Right renal pelvis (tissue), 4 donors: ENCODE measurements around the gene SDC4. TPM values are rescaled to one million over a fixed set of nuclear protein-coding genes. Genes with fewer than 3 reads are reported as not detected.

Experiments used
- polyA plus RNA-seq, 4 donors: library from polyadenylated mRNA; unstranded; fragments of 120-200 nt; gene quantifications; one replicate each; pipeline ENCODE4 v1.2.1, GENCODE V29; 2013; ENCODE audit not compliant: insufficient read length in 4 of 4

SDC4 gene
- polyA plus RNA-seq, 4 donors: 168 to 196 (median 184) TPM

Other genes with a start within 250 kb of the SDC4 start
- gene KCNS1, start 247.3 kb downstream of the SDC4 start, polyA plus RNA-seq: under 1 TPM; 0.37 to 0.57 (median 0.51) TPM
- not detected for gene WFDC5, start 233.2 kb downstream of the SDC4 start, polyA plus RNA-seq
- gene WFDC12, start 224.0 kb downstream of the SDC4 start, polyA plus RNA-seq: under 1 TPM in 1 of 4 donors, not detected in 3; 0.06 TPM
- gene PI3, start 173.5 kb downstream of the SDC4 start, polyA plus RNA-seq: not detected
- gene SEMG1, start 141.4 kb downstream of the SDC4 start, polyA plus RNA-seq: not detected
- under 1 TPM in 1 of 4 donors, not detected in 3; 0.08 TPM for gene SEMG2, start 127.1 kb downstream of the SDC4 start, polyA plus RNA-seq
- gene SLPI, start 93.9 kb downstream of the SDC4 start, polyA plus RNA-seq: under 1 TPM in 3 of 4 donors, not detected in 1; 0.26 to 0.34 (median 0.26) TPM
- under 1 TPM in 1 of 4 donors, not detected in 3; 0.06 TPM for gene RBPJL, start 41.6 kb downstream of the SDC4 start, polyA plus RNA-seq
- under 1 TPM; 0.20 to 0.58 (median 0.40) TPM for gene MATN4, start 40.1 kb downstream of the SDC4 start, polyA plus RNA-seq
- gene SYS1, start 14.7 kb upstream of the SDC4 start, polyA plus RNA-seq: 10 to 100 TPM; 35.4 to 38.0 (median 35.6) TPM
- gene TP53TG5, start 29.9 kb upstream of the SDC4 start, polyA plus RNA-seq: 1 to 10 TPM in 2 of 4 donors, under 1 TPM in 2; 0.94 to 1.6 (median 1.2) TPM
- 10 to 100 TPM; 24.7 to 29.7 (median 26.3) TPM for gene DBNDD2, start 59.9 kb upstream of the SDC4 start, polyA plus RNA-seq
- gene PIGT, start 67.7 kb upstream of the SDC4 start, polyA plus RNA-seq: 100 to 1,000 TPM in 3 of 4 donors, 10 to 100 TPM in 1; 97.4 to 105 (median 103) TPM
- 100 to 1,000 TPM; 171 to 224 (median 204) TPM for gene WFDC2, start 121.3 kb upstream of the SDC4 start, polyA plus RNA-seq
- not detected for gene SPINT3, start 167.2 kb upstream of the SDC4 start, polyA plus RNA-seq
- not detected for gene WFDC6, start 191.1 kb upstream of the SDC4 start, polyA plus RNA-seq
- under 1 TPM; 0.12 to 0.36 (median 0.16) TPM for gene EPPIN, start 199.0 kb upstream of the SDC4 start, polyA plus RNA-seq
- gene WFDC8, start 230.9 kb upstream of the SDC4 start, polyA plus RNA-seq: under 1 TPM in 2 of 4 donors, not detected in 2; 0.05 to 0.18 TPM